Heart right ventricle (tissue), 16 donors: Measurements from ENCODE around the gene LIPA. TPM values are rescaled to one million over a fixed set of nuclear protein-coding genes. Genes with fewer than 3 reads are reported as not detected.
"Not testable (repeated sequence)": the region's sequence is repeated elsewhere in the genome, so short reads cannot be mapped to it uniquely, and the experiment has no call there.

Experiments
- ATAC-seq, 8 donors: fragments of 200-7000 bp; cut with Tn5 transposase; one replicate each; pipeline ENCODE4 v1.9.1; 2020; ENCODE audit warnings: mild to moderate bottlenecking in 8 of 8, moderate library complexity in 8 of 8, moderate number of reproducible peaks in 1 of 8
- DNase-seq, 2 donors: peaks; one replicate each; pipeline ENCODE4 v3.0.0-alpha.2; 2020
- H3K27ac ChIP-seq, 10 donors: fragments of 200-600 bp; sonication (generic) in 2 of 10; one replicate each; pipeline versions ENCODE4 v1.5.0 to v1.8.0; 2020 to 2022; ENCODE audit warnings: mild to moderate bottlenecking in 3 of 10
- H3K27me3 ChIP-seq, 7 donors: fragments of 200-600 bp; one replicate each; pipeline ENCODE4 v1.8.0; 2021 to 2022; ENCODE audit warnings: mild to moderate bottlenecking in 2 of 7
- H3K36me3 ChIP-seq, 9 donors: fragments of 200-600 bp; sonication (generic) in 1 of 9; one replicate each; pipeline versions ENCODE4 v1.5.0 to v1.8.0; 2020 to 2022; ENCODE audit warnings: mild to moderate bottlenecking in 2 of 9
- H3K4me1 ChIP-seq, 9 donors: fragments of 200-600 bp; sonication (generic) in 1 of 9; one replicate each; pipeline versions ENCODE4 v1.5.0 to v1.8.0; 2020 to 2022; ENCODE audit warnings: mild to moderate bottlenecking in 4 of 9
- H3K4me3 ChIP-seq, 10 donors: fragments of 200-600 bp; sonication (generic) in 2 of 10; one replicate each; pipeline versions ENCODE4 v1.5.0 to v1.8.0; 2020 to 2022; ENCODE audit warnings: mild to moderate bottlenecking in 7 of 10, moderate library complexity in 2 of 10
- H3K9me3 ChIP-seq, 11 donors: fragments of 200-600 bp in 10 of 11; sonication (generic) in 2 of 11; one replicate each; pipeline versions ENCODE4 v1.5.0 to v1.8.0; 2013 to 2022; ENCODE audit warnings: mild to moderate bottlenecking in 2 of 11, control low read depth in 1 of 11, moderate library complexity in 1 of 11
- CTCF ChIP-seq, 9 donors: fragments of 200-600 bp; sonication (generic) in 2 of 9; IDR thresholded peaks; one replicate each; pipeline versions ENCODE4 v1.5.0 to v1.8.0; 2021 to 2022; ENCODE audit warnings: antibody characterized with exemption in 9 of 9, mild to moderate bottlenecking in 5 of 9, moderate library complexity in 1 of 9
- WGBS, 2 donors: extraction: QIAGEN DNeasy Blood & Tissue Kit; methylation state at CpG; one replicate each; pipeline ENCODE4 v1.1.7; 2013; ENCODE audit warnings: inconsistent platforms in 1 of 2; 5-methylcytosine and 5-hydroxymethylcytosine counted together
- intact Hi-C, 10 donors: fragments of 100-400 bp; cut with DNase I; formaldehyde crosslinking; loops; one replicate each; pipeline versions ENCODE4 v1.11.1 to v1.14.2; 2022
- polyA plus RNA-seq, 2 donors: library from polyadenylated mRNA; stranded (reverse); fragments of 200-250 nt; gene quantifications; one replicate each; pipeline ENCODE4 v1.2.3, GENCODE V29; 2013
- total RNA-seq, 10 donors: library from RNA; stranded (reverse); fragmentation: NEBNext Ultra II Directional in 3 of 10; extraction: Animal tissue kit (Norgen Biotek cat#: 25700) in 3 of 10; gene quantifications; one replicate each; pipeline versions ENCODE4 v1.2.1 to v1.2.4, GENCODE V29; 2021 to 2023
- donor health status: Arrhythmogenic right ventricular cardiomyopathy.
- donor health status: ischemic (EF 13 %, LVEDD 7.1; RV severe dilation, severe dysfunction).
- donor health status: healthy with polysubstance abuse.
- donor health status: DM: no; HTN: yes; CAD: no.
- donor health status: DM: no; HTN: no; CAD: no.
- donor health status: ischemic (EF 25% LVEDD 6.9; RV normal size, moderate dysfunction).
- donor health status: ischemic (EF 25% LVEDD 5.7; RV mildly dilated, moderate dysfunction).
- donor health status: healthy.
- donor health status: DM: yes; HTN: yes; CAD: no.
- donor health status: Ischemic cardiomyopathy.
- donor health status: ischemic (EF 35%, LVEDD 5.7; RV mildly dilated, moderate dysfunction).
- donor health status: nonischemic (EF 11% LVEDD 7.7; RV severe dilation, severe dysfunction).
- donor health status: DM: yes; HTN: yes; CAD: no.
- donor health status: PGD.
- donor health status: ischemic (EF 29% LVEDD 5.4; RV normal size, mild dysfunction).
- donor health status: nonischemic (EF 23%, LVEDD 6.1; RV moderate dilation, normal function).

The LIPA gene
- total and polyA plus RNA-seq, 12 donors = 7.8 to 58.5 (median 15.3) TPM

GRCh38 chr10:89202033-89202425, 49.5 kb downstream of the LIPA start:
- no peak for DNase-seq
- no peaks in the 10 kb centered on the region for H3K36me3 ChIP-seq
- H3K4me1 ChIP-seq = peaks cover 0 to 11% (median 8%) of the 10 kb centered on the region in 9 donors
- no peak overlapping the region for H3K4me3 ChIP-seq
- no peak for TF ChIP-seq CTCF (IDR thresholded peaks at IDR 0.05)
- whole genome bisulfite sequencing, 2 donors = 67 to 95% methylated on average over 2 of the region's 2 CpGs
- peaks cover 0 to 46% (median 8%) of the 10 kb centered on the region in 7 donors for H3K27me3 ChIP-seq
- ATAC-seq = no peak
- intact Hi-C loops = loop anchor here in 1 of 10 donors (10.0 kb wide), 1 partner anchor 107 kb away; no protein-coding TSS in a partner anchor
- no peaks in the 10 kb centered on the region for H3K9me3 ChIP-seq
- no peak overlapping the region for H3K27ac ChIP-seq

GRCh38 chr10:89201345-89202032, 50.1 kb downstream of the LIPA start:
- 94% methylated on average over 7 of the region's 7 CpGs for WGBS, 2 donors
- Histone ChIP-seq H3K4me3 (no peak overlapping the region), H3K27me3 (peaks cover 0 to 40% (median 2%) of the 10 kb centered on the region in 7 donors), H3K36me3 (no peaks in the 10 kb centered on the region), H3K4me1 (peaks cover 0 to 6% (median 3%) of the 10 kb centered on the region in 9 donors), H3K9me3 (no peaks in the 10 kb centered on the region), H3K27ac (no peak overlapping the region)
- TF ChIP-seq CTCF (IDR thresholded peaks at IDR 0.05) = no peak
- DNase-seq (no peak), ATAC-seq (no peak)
- intact Hi-C loops = loop anchor here in 1 of 10 donors (10.0 kb wide), 1 partner anchor 107 kb away; no protein-coding TSS in a partner anchor

GRCh38 chr10:89197473-89197872, 54.1 kb downstream of the LIPA start:
- H3K36me3 ChIP-seq = no peaks in the 10 kb centered on the region
- intact Hi-C loops = loop anchor here in 1 of 10 donors (5.0 kb wide), 1 partner anchor 120 kb away; no protein-coding TSS in a partner anchor
- H3K27ac ChIP-seq = no peak overlapping the region
- no peaks in the 10 kb centered on the region for H3K4me1 ChIP-seq
- DNase-seq (no peak), ATAC-seq (no peak)
- no peak overlapping the region for H3K4me3 ChIP-seq
- 60 to 92% methylated on average over 4 of the region's 4 CpGs for WGBS, 2 donors
- H3K27me3 ChIP-seq = peaks cover 0 to under 1% (median 0%) of the 10 kb centered on the region in 7 donors
- no peak for TF ChIP-seq CTCF (IDR thresholded peaks at IDR 0.05)
- H3K9me3 ChIP-seq = no peaks in the 10 kb centered on the region

- H3K36me3 ChIP-seq, H3K4me3 ChIP-seq, ATAC-seq, H3K4me1 ChIP-seq, H3K27me3 ChIP-seq, intact Hi-C loops, DNase-seq, H3K27ac ChIP-seq, H3K9me3 ChIP-seq: not testable (repeated sequence)
- 97 to 98% methylated on average over 3 of the region's 3 CpGs for WGBS, 2 donors
Measured at GRCh38 chr10:89191301-89191700, 60.3 kb downstream of the LIPA start.

- Histone ChIP-seq H3K27me3 (no peaks in the 10 kb centered on the region), H3K36me3 (no peaks in the 10 kb centered on the region), H3K4me3 (no peak overlapping the region), H3K9me3 (peaks cover 0 to 4% (median 0%) of the 10 kb centered on the region in 11 donors), H3K27ac (no peak overlapping the region), H3K4me1 (peaks cover 0 to 6% (median 0%) of the 10 kb centered on the region in 9 donors)
- 91% methylated on average over 2 of the region's 2 CpGs for WGBS, 2 donors
- ATAC-seq = no peak
- TF ChIP-seq CTCF (IDR thresholded peaks at IDR 0.05) = no peak
- DNase-seq = no peak
- intact Hi-C loops = loop anchor here in 1 of 10 donors (5.0 kb wide), 1 partner anchor 42 kb away; no protein-coding TSS in a partner anchor
Measured at GRCh38 chr10:89189211-89189734, 62.3 kb downstream of the LIPA start.
